ENCODE results near the gene KIF2C.

DNA sequence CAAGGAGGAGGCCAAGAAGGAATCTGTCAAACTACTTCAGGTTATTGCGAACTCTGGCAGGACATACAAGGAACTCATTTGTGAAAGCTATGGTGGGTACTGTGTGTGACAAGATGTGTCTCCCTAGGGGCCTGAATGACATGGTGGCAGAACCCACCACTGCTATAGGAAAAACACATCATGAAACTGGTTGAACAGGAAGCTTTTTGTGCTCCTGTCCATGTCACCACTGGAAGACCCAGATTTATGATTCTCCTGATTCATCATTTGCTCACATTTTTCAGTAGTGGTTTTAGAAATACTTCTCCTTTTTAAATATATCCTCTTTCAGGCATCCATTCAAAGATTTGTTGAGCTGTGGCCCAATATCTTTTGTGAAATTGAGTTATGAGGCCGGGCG is 41.5 kb upstream of the KIF2C start:
- TF ChIP-seq, protein P1, sequence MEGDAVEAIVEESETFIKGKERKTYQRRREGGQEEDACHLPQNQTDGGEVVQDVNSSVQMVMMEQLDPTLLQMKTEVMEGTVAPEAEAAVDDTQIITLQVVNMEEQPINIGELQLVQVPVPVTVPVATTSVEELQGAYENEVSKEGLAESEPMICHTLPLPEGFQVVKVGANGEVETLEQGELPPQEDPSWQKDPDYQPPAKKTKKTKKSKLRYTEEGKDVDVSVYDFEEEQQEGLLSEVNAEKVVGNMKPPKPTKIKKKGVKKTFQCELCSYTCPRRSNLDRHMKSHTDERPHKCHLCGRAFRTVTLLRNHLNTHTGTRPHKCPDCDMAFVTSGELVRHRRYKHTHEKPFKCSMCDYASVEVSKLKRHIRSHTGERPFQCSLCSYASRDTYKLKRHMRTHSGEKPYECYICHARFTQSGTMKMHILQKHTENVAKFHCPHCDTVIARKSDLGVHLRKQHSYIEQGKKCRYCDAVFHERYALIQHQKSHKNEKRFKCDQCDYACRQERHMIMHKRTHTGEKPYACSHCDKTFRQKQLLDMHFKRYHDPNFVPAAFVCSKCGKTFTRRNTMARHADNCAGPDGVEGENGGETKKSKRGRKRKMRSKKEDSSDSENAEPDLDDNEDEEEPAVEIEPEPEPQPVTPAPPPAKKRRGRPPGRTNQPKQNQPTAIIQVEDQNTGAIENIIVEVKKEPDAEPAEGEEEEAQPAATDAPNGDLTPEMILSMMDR (conservative IDR thresholded peaks at IDR 0.05 in 1 of 2, IDR thresholded peaks at IDR 0.05 in 1 of 2; ENCODE audit: low read depth in 1 of 2, low read length in 2 of 2): no peak
- TF ChIP-seq EZH2 (IDR thresholded peaks at IDR 0.05; ENCODE audit: low read length, missing control alignments): no peak
